PC-9 (cell line): Measurements from ENCODE around the gene SLC16A8.

Experiments
- EZH2 ChIP-seq: fragments of 200-600 bp; sonication (generic); IDR thresholded peaks from 2 replicates; pipeline ENCODE4 v1.8.0; 2017; ENCODE audit warnings: antibody characterized with exemption, low read depth
- TF ChIP-seq, protein P1 (sequence below): fragments of 200-600 bp; sonication (generic); conservative IDR thresholded peaks from 2 replicates; pipeline ENCODE4 v1.6.1; 2017; ENCODE audit warnings: mixed run types, antibody characterized with exemption, mild to moderate bottlenecking, moderate library complexity

DNA sequence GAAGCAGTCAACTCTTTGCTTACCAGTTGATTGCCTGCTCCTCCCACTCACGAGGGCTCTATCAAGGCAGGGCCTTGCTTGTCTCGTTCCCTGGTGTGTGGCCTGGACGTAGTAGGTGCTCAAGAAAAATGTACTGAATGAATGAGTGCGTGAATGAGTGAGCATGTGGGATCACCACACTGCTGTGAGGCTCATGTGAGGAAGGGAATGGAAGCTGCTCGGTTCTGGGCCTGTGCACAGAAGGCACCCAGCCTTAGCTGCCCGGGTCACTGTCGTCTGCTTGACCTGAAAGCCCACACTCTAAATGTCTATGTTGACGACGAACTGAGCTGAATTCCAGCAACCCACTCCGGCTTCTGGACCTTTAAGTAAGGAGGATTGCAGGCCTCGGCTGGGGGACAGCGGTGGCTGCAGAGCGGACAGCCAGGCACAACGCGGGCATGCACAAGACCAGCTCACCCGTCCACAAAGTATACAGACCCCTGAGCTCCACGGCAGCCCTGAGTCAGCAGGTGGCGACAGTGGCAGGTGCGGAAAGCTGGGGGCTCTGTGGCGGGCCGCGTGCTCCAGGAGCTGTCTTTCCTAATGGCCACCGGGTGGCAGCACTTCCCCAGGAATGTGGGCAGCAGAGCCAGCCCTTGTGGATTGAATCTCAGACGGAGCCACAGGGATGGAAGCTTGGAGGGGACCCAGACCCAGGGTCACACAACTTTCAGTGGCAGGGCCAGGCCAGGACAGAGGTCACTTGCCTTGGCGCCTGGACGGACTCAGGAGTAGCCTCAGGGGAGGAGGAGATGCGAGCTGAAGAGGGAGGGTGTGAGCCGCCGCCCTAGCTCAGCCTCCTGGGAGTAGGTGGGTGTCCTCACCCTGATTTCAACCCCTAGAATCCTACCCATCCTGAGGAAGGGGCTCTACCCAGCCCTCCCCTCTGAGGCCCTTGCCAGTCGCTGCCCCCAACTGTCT, 31.8 kb downstream of the SLC16A8 start:
- no peak for TF ChIP-seq EZH2
- TF ChIP-seq, protein P1, sequence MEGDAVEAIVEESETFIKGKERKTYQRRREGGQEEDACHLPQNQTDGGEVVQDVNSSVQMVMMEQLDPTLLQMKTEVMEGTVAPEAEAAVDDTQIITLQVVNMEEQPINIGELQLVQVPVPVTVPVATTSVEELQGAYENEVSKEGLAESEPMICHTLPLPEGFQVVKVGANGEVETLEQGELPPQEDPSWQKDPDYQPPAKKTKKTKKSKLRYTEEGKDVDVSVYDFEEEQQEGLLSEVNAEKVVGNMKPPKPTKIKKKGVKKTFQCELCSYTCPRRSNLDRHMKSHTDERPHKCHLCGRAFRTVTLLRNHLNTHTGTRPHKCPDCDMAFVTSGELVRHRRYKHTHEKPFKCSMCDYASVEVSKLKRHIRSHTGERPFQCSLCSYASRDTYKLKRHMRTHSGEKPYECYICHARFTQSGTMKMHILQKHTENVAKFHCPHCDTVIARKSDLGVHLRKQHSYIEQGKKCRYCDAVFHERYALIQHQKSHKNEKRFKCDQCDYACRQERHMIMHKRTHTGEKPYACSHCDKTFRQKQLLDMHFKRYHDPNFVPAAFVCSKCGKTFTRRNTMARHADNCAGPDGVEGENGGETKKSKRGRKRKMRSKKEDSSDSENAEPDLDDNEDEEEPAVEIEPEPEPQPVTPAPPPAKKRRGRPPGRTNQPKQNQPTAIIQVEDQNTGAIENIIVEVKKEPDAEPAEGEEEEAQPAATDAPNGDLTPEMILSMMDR = peak; percentile 97
